GM21360 (cell line): ENCODE measurements around the gene GPR37L1.
"Not testable (repeated sequence)": the region's sequence is repeated elsewhere in the genome, so short reads cannot be mapped to it uniquely, and the experiment has no call there.

Source experiments
- ATAC-seq: cut with Tn5 transposase; IDR thresholded peaks from one replicate; pipeline ENCODE4 v1.9.1; 2021; ENCODE audit warnings: mild to moderate bottlenecking, moderate library complexity; ENCODE audit not compliant: unreplicated experiment

Gene GPR37L1

DNA sequence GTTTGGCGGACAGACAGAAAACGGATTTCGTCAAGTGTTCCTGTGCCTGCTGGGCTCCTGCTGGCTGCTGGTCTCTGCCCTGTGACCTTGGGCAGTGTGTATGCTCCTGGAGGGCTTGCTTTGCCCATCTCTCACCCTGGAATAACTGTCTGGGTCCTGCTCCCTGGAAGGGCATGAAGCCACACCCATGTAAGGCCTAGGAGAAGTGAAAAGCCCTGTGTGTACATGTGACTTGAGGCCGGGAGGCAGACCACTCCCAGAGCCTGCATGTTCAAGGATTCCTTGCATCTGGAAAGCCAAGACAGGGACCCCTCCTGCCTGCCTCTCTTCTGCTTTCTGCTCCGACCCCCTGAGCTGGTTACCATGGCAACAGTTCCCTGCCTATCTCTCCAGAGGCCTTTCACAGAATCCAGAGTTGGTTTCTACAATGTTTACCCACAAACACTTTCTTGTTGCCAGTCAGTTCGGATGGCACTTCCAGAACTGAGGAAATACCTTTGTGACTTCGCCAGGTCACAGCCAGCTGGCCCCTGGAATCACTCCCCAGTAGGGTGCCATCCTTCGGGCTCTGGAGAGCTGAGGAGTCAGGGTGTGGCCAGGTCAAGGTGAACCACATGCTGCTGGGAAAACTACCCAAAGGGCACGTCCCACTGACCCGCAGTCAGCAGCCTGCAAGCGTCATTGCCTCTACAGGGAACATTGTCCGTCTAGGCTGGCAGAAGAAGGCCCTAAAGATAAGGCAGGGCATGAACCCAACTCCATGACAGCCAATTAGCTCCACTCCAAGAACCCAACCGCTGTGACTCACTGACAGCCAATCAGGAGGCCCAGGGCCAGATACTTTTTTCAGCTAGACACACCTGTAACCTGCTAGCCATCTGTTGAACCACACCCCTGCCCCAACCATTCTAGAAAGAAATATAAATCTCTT, 14.7 kb upstream of the GPR37L1 start:
- ATAC-seq, result no peak

DNA sequence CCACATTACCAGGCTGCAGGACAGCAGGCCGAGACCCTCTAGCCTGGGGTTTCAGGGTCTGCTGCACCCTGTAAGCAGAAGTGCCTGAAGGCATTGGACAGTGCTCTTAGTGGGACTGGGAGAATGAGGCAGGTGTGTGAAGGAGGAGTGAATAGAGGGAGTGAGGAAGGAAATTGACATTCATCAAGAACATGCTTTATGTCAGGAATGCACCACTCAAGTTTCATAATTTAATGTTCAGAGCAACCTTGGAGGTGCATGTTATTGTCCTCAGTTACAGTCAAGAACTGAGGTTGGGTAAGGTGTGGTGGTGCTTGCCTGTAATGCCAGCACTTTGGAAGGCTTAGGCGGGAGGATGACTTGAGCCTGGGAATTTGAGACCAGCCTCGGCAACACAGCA, 11.7 kb upstream of the GPR37L1 start:
- no peak for ATAC-seq

DNA sequence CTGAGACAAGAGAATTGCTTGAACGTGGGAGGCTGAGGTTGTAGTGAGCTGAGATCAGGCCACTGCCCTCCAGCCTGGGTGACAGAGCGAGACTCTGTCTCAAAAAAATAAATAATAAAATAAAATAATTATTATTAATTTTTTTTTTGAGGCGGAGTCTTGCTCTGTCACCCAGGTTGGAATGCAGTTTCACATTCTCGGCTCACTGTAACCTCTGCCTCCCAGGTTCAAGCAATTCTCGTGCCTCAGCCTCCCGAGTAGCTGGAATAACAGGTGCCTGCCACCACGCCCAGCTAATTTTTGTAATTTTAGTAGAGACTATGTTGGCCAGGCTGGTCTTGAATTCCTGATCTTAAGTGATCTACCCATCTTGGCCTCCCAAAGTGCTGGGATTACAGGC, 11.1 kb upstream of the GPR37L1 start:
- ATAC-seq, result not testable (repeated sequence)

DNA sequence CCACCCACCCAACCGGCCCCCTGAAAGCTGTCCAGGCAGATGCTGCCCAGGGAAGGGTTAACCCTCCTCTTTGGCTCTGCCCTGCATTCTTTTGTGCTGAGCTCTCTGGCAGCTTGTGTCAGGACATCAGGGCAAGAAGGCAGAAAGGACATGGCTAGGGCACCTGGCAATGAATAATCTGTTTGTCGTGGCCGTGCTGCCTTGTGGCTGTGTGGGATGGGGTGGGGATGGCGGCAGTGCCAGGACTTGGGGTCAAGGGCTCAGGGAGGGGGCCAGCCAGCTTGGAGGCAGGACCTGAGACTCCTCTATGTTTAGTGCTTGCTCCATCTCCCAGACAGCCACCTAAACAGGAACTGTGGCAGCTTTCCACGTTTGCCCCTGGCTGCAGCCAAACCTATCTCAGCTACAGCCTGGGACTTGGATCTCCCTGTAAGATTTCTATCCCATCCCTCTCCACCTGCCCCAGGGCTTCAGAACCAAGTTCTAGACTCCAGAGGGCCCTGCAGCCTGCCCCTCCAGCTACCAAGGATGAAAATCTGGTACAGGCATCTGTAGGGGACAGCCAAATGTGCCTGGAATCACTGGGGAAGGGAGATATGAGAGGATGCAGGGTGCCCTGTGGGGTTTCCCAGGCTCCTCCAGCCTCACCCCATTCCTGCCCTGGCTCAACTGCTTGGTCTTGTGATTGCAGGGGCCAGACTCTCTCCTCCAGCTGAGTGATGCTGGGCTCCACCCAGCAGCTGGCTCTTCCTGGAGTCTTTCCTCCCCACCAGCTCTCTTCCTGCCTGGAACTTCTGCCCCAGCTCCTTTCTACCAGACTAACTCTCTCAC, 9.6 kb upstream of the GPR37L1 start:
- no peak for ATAC-seq

DNA sequence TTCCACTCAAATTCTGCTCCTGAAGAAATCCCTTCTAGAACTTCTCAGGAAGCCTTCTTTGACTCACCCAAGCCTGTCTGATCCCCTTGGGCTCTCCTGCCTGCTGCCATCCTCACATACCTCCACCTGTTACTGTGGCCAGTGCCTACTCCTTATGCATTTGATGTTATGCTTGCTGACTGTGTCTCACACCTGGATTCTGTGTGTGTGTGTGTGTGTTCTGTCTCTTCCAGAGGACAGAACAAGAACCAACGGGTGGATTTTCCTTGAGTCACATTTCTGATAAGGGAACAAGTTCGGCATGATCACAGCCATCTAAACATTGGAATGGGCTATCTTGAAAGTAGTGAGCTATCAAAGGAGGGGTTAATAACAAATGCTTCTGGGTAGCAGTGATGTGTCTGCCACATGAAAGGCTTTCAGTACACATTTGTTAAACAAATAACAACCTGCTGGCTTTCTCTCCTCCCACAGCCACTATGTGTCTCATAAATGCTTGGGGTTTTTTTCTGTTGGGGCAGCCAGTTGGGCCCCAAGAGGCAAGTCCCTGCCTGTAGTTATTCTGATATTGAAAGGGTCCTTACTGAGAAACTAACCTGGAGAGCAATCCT, 8.9 kb upstream of the GPR37L1 start:
- ATAC-seq, result no peak

DNA sequence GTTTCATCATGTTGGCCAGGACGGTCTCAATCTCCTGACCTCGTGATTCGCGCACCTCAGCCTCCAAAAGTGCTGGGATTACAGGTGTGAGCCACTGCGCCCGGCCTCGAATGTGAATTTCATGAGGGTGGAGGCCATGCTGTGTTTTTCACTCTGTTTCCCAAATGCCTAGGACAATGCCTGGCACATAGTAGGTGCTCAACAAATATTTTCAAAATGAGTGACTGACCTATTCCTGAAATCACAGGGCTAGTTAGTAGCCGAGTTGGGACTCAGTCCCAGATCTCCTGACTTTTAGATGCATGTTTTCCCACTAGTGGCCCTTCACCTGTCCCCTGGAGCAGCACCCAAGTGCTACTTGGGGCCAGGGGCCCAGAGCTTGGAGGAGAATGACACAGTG, 6.4 kb upstream of the GPR37L1 start:
- no peak for ATAC-seq

DNA sequence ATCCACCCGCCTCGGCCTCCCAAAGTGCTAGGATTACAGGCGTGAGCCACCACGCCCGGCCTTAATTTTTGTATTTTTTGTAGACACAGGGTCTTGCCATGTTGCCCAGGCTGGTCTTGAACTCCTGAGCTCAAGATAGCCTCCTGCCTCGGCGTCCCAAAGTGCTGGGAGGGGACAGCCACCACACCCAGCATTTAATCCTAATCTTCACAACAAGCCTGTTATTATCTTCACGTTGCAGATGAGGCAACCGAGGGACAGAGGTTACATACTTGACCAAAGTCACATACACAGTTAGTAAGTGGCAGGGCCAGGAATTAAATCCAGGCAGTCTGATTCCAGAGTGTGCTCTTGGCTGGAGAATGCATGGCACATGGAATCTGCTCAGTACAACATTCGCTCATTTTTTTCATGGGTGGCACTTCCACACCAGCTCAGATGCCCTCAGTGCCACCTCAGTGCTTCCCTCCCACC, 4.8 kb upstream of the GPR37L1 start:
- ATAC-seq, result no peak

DNA sequence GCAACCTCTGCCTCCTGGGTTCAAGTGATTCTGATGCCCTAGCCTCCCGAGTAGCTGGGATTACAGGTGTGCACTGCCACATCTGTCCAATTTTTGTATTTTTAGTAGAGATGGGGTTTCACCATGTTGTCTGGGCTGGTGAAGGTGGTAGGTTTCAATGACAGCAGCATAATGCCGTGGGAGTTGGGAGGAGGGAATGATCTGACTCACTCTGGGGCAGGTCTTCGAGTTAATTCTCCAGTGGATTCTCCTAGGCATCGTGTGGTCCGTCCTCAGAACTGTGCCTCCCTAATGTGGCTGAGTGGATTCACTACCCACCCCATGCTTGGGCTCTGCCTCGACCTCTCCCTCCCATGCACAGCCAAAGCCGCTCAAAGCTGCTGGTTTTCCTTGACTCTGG, 1.7 kb upstream of the GPR37L1 start:
- no peak for ATAC-seq

DNA sequence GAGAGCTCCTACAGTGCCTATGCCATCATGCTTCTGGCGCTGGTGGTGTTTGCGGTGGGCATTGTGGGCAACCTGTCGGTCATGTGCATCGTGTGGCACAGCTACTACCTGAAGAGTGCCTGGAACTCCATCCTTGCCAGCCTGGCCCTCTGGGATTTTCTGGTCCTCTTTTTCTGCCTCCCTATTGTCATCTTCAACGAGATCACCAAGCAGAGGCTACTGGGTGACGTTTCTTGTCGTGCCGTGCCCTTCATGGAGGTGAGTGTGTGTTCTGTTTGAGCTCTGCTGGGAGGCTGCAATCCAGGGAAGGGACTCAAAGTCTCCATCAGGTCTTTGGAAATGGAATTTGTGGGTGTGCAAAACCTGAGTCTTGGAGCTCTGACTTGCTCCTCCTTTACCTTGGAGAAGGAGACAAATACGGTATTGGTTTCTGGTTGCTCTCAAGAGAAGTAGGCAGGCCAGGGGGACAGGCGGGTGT, 658 bp downstream of the GPR37L1 start:
- ATAC-seq, result no peak

DNA sequence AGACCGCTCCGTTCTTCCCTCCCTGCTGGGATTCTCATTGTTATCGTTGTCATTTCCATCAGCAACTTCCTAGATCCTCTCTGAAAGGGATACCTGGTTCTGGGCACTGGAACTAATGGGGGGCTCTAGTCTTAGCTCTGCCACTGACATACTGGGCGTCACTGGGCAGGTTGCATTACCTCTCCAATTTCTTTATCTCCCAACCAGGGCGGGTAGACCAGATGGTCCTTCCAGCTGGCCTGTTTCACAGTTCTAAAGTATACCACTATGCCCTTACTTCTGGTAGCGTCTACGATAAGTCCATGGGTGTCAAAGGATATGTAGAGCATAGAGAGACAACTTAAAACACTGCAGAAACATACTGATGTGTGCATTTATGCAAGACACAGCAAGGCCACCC, 1.4 kb downstream of the GPR37L1 start:
- ATAC-seq, result no peak

DNA sequence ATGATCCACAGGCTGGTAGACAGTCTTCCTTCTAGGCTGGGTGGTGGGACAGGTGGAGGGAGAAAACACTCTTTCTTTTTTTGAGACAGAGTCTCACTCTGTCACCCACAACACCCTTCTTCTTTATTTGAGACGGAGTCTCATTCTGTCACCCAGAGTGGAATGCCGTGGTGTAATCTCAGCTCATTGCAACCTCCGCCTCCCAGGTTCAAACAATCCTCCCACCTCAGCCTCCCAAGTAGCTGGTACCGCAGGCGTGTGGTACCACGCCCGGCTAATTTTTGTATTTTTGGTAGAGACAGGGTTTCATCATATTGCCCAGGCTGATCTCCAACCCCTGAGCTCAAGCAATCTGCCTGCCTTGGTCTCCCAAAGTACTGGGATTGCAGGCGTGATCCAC, 2.9 kb downstream of the GPR37L1 start:
- no peak for ATAC-seq

DNA sequence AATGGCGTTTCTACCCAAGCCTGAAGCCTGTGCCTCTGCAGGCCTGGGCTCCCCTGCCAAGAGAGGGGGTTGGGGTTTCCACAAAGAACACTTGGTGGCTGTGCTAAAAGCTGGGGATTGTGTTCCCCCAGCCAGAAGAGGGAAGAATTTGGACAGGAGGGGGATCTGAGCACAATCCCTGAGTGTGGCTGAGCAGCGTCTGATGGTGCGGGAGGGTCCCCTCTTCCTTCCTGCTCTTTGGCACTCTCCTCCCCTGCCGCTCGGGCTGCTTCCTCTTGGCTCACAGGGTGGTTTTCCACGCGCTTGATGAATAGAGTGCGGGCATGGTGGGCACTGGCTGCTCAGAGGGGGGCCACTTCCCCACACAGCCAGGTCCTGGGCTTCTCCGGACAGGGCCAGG, 3.7 kb downstream of the GPR37L1 start:
- no peak for ATAC-seq

DNA sequence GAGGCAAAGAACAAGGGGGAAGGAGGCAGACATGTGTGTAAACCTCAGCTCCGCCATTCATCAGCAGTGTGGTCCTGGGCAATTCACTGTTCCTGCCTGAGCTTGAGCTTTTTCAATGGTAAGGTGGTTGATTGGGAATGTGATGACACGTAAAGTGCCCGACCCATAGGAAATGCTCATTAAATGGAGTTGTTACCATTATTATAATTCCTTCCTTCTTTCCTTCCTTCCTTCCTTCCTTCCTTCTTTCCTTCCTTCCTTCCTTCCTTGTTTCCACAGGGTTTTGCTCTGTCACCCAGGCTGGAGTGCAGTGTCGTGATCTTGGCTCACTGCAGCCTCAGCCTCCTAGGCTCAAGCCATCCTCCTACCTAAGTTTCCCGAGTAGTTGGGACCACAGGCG, 4.3 kb downstream of the GPR37L1 start:
- no peak for ATAC-seq

DNA sequence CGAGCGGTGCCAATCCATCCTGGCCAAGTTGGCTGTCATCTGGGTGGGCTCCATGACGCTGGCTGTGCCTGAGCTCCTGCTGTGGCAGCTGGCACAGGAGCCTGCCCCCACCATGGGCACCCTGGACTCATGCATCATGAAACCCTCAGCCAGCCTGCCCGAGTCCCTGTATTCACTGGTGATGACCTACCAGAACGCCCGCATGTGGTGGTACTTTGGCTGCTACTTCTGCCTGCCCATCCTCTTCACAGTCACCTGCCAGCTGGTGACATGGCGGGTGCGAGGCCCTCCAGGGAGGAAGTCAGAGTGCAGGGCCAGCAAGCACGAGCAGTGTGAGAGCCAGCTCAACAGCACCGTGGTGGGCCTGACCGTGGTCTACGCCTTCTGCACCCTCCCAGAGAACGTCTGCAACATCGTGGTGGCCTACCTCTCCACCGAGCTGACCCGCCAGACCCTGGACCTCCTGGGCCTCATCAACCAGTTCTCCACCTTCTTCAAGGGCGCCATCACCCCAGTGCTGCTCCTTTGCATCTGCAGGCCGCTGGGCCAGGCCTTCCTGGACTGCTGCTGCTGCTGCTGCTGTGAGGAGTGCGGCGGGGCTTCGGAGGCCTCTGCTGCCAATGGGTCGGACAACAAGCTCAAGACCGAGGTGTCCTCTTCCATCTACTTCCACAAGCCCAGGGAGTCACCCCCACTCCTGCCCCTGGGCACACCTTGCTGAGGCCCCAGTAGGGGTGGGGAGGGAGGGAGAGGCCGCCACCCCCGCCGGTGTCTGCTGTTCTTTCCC, 5.3 kb downstream of the GPR37L1 start:
- ATAC-seq, result no peak

DNA sequence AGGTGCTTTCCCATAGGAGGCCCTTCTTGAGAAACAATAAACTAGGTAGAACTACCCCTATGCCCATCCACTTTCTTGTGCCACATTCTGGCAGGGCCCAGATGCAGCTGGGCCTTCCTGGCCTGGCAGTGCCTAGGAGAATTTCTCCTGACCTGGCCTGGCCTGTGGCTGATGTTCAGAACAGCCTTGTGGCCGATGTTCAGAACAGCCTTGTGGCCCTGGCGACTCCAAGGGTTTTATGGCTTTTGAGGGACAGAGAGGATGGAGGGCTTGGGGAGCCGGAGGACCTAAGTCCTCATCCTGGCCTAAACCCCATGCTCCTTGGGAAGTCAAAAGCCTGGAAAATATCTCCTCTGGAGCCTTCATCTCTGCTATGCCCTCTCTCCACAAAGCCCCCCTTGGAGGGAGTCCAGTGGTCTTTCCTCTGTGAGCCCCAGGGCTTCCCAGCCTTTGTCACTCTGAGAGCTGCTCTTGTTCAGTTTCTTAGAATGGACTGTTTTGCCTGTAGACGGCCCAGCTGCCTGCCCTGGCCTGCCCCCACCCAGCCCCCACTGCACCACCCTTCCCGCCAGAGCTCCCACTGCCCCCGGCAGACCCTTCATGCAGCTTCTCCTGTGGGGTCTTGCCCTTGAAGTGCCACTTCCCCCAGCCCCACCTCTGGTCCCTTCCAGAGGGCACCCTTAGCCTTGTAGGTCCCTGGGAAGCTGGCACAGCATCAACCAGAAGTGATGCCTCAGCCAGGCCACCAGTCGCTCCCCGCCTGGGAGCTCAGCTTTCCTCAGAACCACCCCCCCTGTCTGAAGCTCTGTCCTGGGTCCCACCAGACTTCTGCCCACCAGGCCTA, 7.0 kb downstream of the GPR37L1 start:
- ATAC-seq, result no peak

DNA sequence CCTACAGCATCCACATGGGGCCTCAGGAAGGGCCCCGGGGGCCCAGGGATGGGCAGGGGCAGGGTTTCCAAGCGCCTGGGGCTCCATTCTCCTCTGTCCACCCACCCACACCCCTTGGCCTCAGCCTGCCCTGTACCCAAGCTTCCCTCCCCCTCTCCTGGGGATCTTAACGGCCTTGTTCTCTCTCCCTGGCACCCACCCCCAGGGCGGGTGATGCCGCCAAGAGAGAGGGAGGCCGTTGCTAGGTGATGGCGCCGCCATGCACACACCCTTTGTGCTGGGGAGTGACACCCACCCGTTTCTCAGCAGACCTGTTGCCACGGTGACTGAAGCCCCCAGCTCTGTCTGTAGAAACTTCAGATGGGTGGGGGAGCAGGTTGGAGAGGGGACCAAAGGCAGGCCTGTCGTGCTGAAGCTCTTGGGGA, 7.6 kb downstream of the GPR37L1 start:
- no peak for ATAC-seq

DNA sequence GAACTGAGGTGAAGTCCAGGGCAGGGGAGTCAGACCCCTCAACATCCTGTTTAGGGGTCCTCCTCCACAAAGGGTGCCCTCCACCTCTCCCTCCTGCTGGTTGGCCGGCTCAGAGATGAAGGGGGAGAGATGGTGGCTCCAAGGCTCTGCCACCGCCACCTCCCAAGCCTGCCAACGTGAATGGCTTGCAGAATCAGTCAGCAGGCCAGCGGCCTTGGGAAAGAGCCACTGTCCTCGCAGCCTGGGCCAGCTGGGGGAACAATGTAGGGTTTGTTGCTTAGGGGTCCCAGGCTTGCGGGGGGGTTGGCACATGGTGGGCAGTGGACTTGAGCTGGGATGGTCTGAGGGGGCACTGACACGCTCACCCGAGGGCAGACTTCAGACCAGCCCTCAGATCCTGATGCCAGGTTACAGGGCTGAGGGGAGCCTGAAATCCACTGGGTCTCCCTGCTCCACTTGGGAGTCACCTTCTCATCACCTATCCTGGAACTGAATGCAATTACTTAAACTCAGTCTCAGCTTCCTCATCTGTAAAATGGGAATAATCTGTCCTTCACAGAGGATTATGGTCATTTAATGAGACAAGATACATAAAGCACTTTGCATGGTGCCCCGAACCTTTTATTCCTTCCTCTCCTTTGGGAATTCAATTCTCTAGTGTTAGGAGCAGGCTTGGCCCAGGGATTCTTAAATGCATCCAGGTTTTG, 8.3 kb downstream of the GPR37L1 start:
- no peak for ATAC-seq

DNA sequence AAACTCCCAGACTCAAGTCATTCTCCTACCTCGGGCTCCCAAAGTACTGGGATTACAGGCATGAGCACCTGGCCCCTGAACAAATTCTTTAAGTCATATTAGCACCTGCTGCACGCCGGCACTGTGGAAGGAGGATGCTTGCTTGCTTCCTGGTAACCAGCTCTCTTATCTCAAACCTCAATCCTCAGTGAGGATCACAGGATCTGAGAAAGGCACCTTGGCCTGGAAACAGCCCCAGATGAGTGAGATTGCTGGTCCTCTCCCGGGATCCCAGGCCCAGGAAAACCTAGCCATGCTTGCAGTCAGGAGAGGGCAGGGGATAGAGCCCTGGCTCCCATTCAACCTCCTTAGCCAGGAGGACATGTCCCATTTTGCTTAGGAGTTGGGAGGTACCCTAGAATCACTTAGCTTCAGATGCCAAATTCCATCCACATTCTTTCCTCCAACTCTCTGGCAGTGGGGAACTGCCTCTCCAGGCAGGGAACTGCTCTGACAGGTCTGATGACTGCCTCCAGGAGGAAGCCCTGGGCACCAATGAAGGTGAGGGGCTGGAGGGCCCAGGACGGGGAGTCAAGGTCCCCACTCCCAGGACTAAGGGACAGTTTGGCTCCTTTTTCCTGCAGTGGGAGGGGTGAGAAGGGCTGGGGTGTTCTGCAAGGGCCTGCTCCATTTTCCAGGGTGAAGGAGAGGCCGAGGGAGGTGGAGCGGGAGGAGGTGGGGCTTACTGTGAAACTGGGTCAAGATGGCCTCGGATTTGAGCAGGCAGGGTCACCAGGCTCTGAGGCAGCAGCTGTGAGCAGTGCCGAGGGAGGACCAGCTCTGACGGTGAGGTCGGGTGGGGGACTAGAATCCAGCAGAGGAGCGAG, 9.5 kb downstream of the GPR37L1 start:
- ATAC-seq, result no peak
